AG09319 (cell line): ENCODE measurements around the gene ETS2.

Source experiments
- DNase-seq: peaks from one replicate; pipeline ENCODE4 v3.0.0-alpha.2; 2010; ENCODE audit warnings: low read depth; ENCODE audit errors: extremely low read depth
- CTCF ChIP-seq: IDR thresholded peaks from 2 replicates; pipeline ENCODE4 v1.5.1; 2011; ENCODE audit warnings: low read depth, mild to moderate bottlenecking, inconsistent platforms, low read length, moderate library complexity

Gene ETS2

GRCh38 chr21:38813547-38813946 is 7.8 kb downstream of the ETS2 start:
- no peak for DNase-seq
- no peak for TF ChIP-seq CTCF

GRCh38 chr21:38814126-38815059 is 8.7 kb downstream of the ETS2 start:
- DNase-seq = no peak
- TF ChIP-seq CTCF = no peak

- no peak for TF ChIP-seq CTCF
- DNase-seq = no peak
Observed at GRCh38 chr21:38815060-38815405, 9.3 kb downstream of the ETS2 start.

- no peak for TF ChIP-seq CTCF
- no peak for DNase-seq
Observed at GRCh38 chr21:38816400-38816977, 10.8 kb downstream of the ETS2 start.

GRCh38 chr21:38817371-38818324 is 11.9 kb downstream of the ETS2 start:
- no peak for DNase-seq
- no peak for TF ChIP-seq CTCF

GRCh38 chr21:38818325-38818723 is 12.6 kb downstream of the ETS2 start:
- no peak for TF ChIP-seq CTCF
- no peak for DNase-seq
